ENCODE data around the gene DNAAF3. TPM values are rescaled to one million over a fixed set of nuclear protein-coding genes. Genes with fewer than 3 reads are reported as not detected.
"Not testable (repeated sequence)": the region's sequence is repeated elsewhere in the genome, so short reads cannot be mapped to it uniquely, and the experiment has no call there.

Gene DNAAF3
- total RNA-seq, 1 donor from 2014 or later: 0.53 TPM

- H3K27me3 ChIP-seq (ENCODE audit: control insufficient read depth, insufficient read depth, low read length): no peaks in the 10 kb centered on the region
- DNase-seq (ENCODE audit: low read depth) (peak; percentile 82), FAIRE-seq (no peak)
- no peak for TF ChIP-seq CTCF (IDR thresholded peaks at IDR 0.05; ENCODE audit: insufficient read depth, low read length, severe bottlenecking)
- H3K4me3 ChIP-seq (ENCODE audit: low read depth, low read length): no peak overlapping the region
- no peaks in the 10 kb centered on the region for H3K36me3 ChIP-seq (ENCODE audit: control insufficient read depth, insufficient read depth, low read length)
Measured at GRCh38 chr19:55206664-55207500, 40.5 kb upstream of the DNAAF3 start.

GRCh38 chr19:55202199-55202598 is 35.8 kb upstream of the DNAAF3 start:
- not testable (repeated sequence) for H3K36me3 ChIP-seq (ENCODE audit: control insufficient read depth, insufficient read depth, low read length); DNase-seq (ENCODE audit: low read depth); FAIRE-seq; H3K4me3 ChIP-seq (ENCODE audit: low read depth, low read length); H3K27me3 ChIP-seq (ENCODE audit: control insufficient read depth, insufficient read depth, low read length)
- peak; percentile 16 for TF ChIP-seq CTCF (IDR thresholded peaks at IDR 0.05; ENCODE audit: insufficient read depth, low read length, severe bottlenecking)

GRCh38 chr19:55199620-55200204 is 33.3 kb upstream of the DNAAF3 start:
- Histone ChIP-seq H3K4me3 (ENCODE audit: low read depth, low read length) (no peak overlapping the region), H3K27me3 (ENCODE audit: control insufficient read depth, insufficient read depth, low read length) (no peaks in the 10 kb centered on the region), H3K36me3 (ENCODE audit: control insufficient read depth, insufficient read depth, low read length) (no peaks in the 10 kb centered on the region)
- no peak for FAIRE-seq
- no peak for TF ChIP-seq CTCF (IDR thresholded peaks at IDR 0.05; ENCODE audit: insufficient read depth, low read length, severe bottlenecking)
- no peak for DNase-seq (ENCODE audit: low read depth)

- DNase-seq (ENCODE audit: low read depth) (peak; percentile 17), FAIRE-seq (no peak)
- no peaks in the 10 kb centered on the region for H3K36me3 ChIP-seq (ENCODE audit: control insufficient read depth, insufficient read depth, low read length)
- H3K4me3 ChIP-seq (ENCODE audit: low read depth, low read length): no peak overlapping the region
- no peak for TF ChIP-seq CTCF (IDR thresholded peaks at IDR 0.05; ENCODE audit: insufficient read depth, low read length, severe bottlenecking)
- H3K27me3 ChIP-seq (ENCODE audit: control insufficient read depth, insufficient read depth, low read length): no peaks in the 10 kb centered on the region
Measured at GRCh38 chr19:55198651-55199050, 32.2 kb upstream of the DNAAF3 start.

GRCh38 chr19:55197528-55197927 is 31.1 kb upstream of the DNAAF3 start:
- H3K4me3 ChIP-seq (ENCODE audit: low read depth, low read length): no peak overlapping the region
- TF ChIP-seq CTCF (IDR thresholded peaks at IDR 0.05; ENCODE audit: insufficient read depth, low read length, severe bottlenecking): no peak
- DNase-seq (ENCODE audit: low read depth) (no peak), FAIRE-seq (no peak)
- no peaks in the 10 kb centered on the region for H3K27me3 ChIP-seq (ENCODE audit: control insufficient read depth, insufficient read depth, low read length)
- no peaks in the 10 kb centered on the region for H3K36me3 ChIP-seq (ENCODE audit: control insufficient read depth, insufficient read depth, low read length)

Data from bronchial epithelial cell (primary cell).